Measurements from ENCODE around the gene SULT1C3. TPM values are rescaled to one million over a fixed set of nuclear protein-coding genes. Genes with fewer than 3 reads are reported as not detected.
A peak's percentile ranks its signal among the peaks of the same experiment; 100 is the strongest.

Gene SULT1C3
- polyA plus RNA-seq, 2 of the 4 experiments (the other 2 are of a cell fraction), result not detected

DNA sequence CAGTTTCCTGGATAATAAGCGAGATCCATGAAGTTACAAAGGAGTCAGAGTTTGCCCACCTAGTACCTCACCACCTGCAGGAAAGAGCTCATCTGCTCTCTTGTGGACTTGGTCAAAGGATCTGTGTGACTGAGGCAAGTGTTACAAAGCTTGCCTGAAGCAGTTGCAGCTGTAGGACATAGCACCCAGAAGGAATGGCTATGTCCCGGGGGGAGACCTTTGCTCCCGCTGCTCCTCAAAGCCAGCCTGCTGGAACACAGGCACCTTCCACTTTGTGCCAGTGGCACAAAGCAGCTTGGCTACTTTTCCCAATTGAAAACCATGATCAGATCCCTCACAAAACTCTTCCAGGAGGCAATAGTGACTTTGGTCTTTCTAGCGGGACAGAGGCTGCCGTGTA lies 45.8 kb downstream of the SULT1C3 start:
- DNase-seq (ENCODE audit: low read depth in 1 of 2, low spot score in 1 of 2) (no peak), ATAC-seq (no peak), FAIRE-seq (no peak)
- Histone ChIP-seq H3K4me1 (peaks cover 13% of the 10 kb centered on the region; the same call in 2 of the 3 replicates), H3K4me2 (no peak overlapping the region), H3K27ac (no peak overlapping the region), H3K9me3 (no peaks in the 10 kb centered on the region), H3K4me3 (no peak overlapping the region)
- TF ChIP-seq RCOR1 (IDR thresholded peaks at IDR 0.05; ENCODE audit: low read depth, low read length) (no peak), HOXB13 (CRISPR knock-in tag; IDR thresholded peaks at IDR 0.05; ENCODE audit: low read depth) (no peak), EHF (CRISPR knock-in tag; IDR thresholded peaks at IDR 0.05) (no peak), ZC3H11A (IDR thresholded peaks at IDR 0.05) (no peak)
- TF ChIP-seq, protein P1, sequence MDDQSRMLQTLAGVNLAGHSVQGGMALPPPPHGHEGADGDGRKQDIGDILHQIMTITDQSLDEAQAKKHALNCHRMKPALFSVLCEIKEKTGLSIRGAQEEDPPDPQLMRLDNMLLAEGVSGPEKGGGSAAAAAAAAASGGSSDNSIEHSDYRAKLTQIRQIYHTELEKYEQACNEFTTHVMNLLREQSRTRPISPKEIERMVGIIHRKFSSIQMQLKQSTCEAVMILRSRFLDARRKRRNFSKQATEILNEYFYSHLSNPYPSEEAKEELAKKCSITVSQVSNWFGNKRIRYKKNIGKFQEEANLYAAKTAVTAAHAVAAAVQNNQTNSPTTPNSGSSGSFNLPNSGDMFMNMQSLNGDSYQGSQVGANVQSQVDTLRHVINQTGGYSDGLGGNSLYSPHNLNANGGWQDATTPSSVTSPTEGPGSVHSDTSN (IDR thresholded peaks at IDR 0.05), result no peak
- ChIA-PET POLR2A (no interaction called here), CTCF (interaction anchor here (0.9 kb wide), 1 partner anchor 12 kb away, joined by 3 read pairs; no protein-coding TSS in a partner anchor)
- 98% methylated on average over 5 of the region's 5 CpGs for WGBS (ENCODE audit: missing lambda C conversion rate)

DNA sequence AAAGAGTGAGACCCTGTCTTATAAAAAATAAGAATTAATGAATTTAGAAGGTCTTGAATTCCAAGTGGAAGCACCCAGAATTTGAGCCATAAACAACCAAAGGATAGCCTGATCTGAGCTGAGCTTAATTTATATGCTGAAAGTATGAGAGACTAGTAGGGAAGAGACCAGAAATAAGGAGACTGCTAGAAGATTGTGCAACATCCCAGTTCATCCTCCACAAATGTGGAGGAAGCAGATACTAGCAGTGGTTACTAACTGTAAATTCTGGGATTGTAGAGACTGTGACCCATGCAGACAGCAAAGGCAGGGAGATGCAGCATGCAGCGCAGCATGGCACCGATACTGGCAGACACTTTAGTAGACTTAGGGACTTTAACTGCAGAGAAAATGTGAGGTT lies 47.4 kb downstream of the SULT1C3 start:
- no peak for TF ChIP-seq MAFK (IDR thresholded peaks at IDR 0.05; ENCODE audit: partially characterized antibody)
- TF ChIP-seq, protein P2, sequence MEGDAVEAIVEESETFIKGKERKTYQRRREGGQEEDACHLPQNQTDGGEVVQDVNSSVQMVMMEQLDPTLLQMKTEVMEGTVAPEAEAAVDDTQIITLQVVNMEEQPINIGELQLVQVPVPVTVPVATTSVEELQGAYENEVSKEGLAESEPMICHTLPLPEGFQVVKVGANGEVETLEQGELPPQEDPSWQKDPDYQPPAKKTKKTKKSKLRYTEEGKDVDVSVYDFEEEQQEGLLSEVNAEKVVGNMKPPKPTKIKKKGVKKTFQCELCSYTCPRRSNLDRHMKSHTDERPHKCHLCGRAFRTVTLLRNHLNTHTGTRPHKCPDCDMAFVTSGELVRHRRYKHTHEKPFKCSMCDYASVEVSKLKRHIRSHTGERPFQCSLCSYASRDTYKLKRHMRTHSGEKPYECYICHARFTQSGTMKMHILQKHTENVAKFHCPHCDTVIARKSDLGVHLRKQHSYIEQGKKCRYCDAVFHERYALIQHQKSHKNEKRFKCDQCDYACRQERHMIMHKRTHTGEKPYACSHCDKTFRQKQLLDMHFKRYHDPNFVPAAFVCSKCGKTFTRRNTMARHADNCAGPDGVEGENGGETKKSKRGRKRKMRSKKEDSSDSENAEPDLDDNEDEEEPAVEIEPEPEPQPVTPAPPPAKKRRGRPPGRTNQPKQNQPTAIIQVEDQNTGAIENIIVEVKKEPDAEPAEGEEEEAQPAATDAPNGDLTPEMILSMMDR (IDR thresholded peaks at IDR 0.05), result no peak
- no peak for TF ChIP-seq SREBF2 (IDR thresholded peaks at IDR 0.05)
- no peak for TF ChIP-seq KDM5A (IDR thresholded peaks at IDR 0.05)
- no peak for TF ChIP-seq HOXA7 (CRISPR knock-in tag; IDR thresholded peaks at IDR 0.05)
- no peak for TF ChIP-seq EHF (CRISPR knock-in tag; IDR thresholded peaks at IDR 0.05)
- Histone ChIP-seq H3K9me3 (no peaks in the 10 kb centered on the region), H3K4me3 (no peak overlapping the region), H3K4me1 (peaks cover 8% of the 10 kb centered on the region; the same call in 2 of the 3 replicates), H3K27ac (no peak overlapping the region), H3K4me2 (no peak overlapping the region)
- FAIRE-seq (no peak), ATAC-seq (no peak), DNase-seq (ENCODE audit: low read depth in 1 of 2, low spot score in 1 of 2) (no peak)
- ChIA-PET POLR2A (no interaction called here), CTCF (interaction anchor here (1.3 kb wide), 1 partner anchor 8 kb away, joined by 3 read pairs; no protein-coding TSS in a partner anchor)
- WGBS (ENCODE audit: missing lambda C conversion rate), result 100% methylated on average over 2 of the region's 2 CpGs

DNA sequence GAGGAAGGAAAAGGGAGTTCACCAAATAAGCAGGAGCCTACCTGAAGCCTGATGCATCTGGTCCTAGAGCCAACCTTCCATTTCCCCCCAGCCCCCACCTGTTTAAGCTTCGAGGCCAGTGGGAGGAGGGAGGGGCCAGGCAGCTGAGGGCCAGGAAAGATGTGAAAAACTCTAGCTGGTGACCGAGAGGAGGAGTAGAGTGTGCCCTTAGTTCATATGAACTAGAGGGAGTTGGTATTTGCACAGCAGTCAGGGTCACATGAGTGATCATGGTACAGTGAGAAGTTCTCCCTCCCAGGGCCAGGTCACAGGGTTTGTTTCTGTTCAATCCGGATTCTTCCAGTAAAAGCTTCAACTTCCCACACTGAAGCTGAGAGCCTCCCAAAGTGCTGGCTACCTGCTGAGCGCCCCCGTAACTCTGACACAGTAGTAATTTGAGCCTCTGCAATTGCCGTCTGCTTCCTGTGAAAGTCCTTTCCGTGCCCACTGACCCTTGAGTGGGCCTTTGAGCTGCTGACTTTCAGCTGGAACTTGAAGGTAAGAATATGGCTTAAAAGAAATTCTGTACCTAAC lies 48.9 kb downstream of the SULT1C3 start, which contains the start of gene SULT1C2:
Gene SULT1C2, plus strand, starts transcription at position 362 of the 573 bp plus-strand sequence. CDS start 4,773 bp downstream, outside the sequence.
- Histone ChIP-seq H3K4me2 (peak within 1 kb of the TSS; percentile 31; the same call in 2 of the 3 replicates), H3K4me1 (peaks cover 8% of the 10 kb centered on the region; the same call in 2 of the 3 replicates), H3K9me3 (no peaks in the 10 kb centered on the region), H3K4me3 (no peak within 1 kb of the TSS), H3K27ac (peak within 1 kb of the TSS in 1 of 2 experiments; percentile 50; a peak in 3 of 6 replicates)
- FAIRE-seq, result no peak
- WGBS (ENCODE audit: missing lambda C conversion rate), result 52% methylated on average over 7 of the region's 7 CpGs
- ChIA-PET POLR2A (no interaction called here), CTCF (interaction anchor here (0.6 to 1.2 kb wide), 2 partner anchors 347 to 485 kb away, joined by 3 to 4 read pairs; no protein-coding TSS in a partner anchor)
- DNase-seq (ENCODE audit: low read depth in 1 of 2, low spot score in 1 of 2), result peak in 1 of 2 experiments; percentile 23
- ATAC-seq, result peak; percentile 64 to 71; a peak in 5 of 6 replicates
- TF ChIP-seq TP53 (CRISPR knock-in tag; IDR thresholded peaks at IDR 0.05) (no peak), POLR2A (IDR thresholded peaks at IDR 0.05; ENCODE audit: low read length) (no peak), JUN (IDR thresholded peaks at IDR 0.05) (no peak), HOXB5 (CRISPR knock-in tag; IDR thresholded peaks at IDR 0.05) (no peak), TFCP2L1 (CRISPR knock-in tag; IDR thresholded peaks at IDR 0.05) (no peak), ZNF302 (CRISPR knock-in tag; IDR thresholded peaks at IDR 0.05) (no peak), CHD4 (IDR thresholded peaks at IDR 0.05; ENCODE audit: borderline replicate concordance) (no peak)

DNA sequence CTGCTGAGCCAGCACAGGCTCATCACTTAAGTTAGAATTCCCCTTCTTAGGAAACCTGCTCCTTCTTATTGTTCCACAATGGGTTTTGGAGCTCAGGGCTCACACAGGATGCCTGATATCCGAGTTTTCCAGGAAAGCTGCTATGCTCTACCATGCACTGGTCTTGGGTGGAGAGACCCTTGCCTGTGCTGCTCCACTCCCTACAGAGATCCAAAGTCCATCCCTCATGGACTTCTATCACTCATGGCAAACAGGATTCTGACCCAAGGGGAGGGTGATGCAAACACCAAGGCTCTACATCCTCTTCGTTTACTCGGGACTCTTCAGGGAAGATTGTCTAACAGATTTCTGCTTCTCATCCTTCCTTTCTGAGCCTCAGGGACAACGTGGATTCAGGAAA lies 54.1 kb downstream of the SULT1C3 start:
- WGBS (ENCODE audit: missing lambda C conversion rate), result 54% methylated on average over 4 of the region's 4 CpGs
- TF ChIP-seq, protein P2 (IDR thresholded peaks at IDR 0.05), result no peak
- TF ChIP-seq RCOR1 (IDR thresholded peaks at IDR 0.05; ENCODE audit: low read depth, low read length), result no peak
- no peak for TF ChIP-seq JUNB (IDR thresholded peaks at IDR 0.05)
- TF ChIP-seq, protein P3, sequence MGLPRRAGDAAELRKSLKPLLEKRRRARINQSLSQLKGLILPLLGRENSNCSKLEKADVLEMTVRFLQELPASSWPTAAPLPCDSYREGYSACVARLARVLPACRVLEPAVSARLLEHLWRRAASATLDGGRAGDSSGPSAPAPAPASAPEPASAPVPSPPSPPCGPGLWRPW (IDR thresholded peaks at IDR 0.05), result no peak
- TF ChIP-seq ESRRA (IDR thresholded peaks at IDR 0.05; ENCODE audit: borderline replicate concordance, low read length), result no peak
- TF ChIP-seq MYC (IDR thresholded peaks at IDR 0.05; ENCODE audit: borderline replicate concordance, low read length), result no peak
- TF ChIP-seq, protein P4, sequence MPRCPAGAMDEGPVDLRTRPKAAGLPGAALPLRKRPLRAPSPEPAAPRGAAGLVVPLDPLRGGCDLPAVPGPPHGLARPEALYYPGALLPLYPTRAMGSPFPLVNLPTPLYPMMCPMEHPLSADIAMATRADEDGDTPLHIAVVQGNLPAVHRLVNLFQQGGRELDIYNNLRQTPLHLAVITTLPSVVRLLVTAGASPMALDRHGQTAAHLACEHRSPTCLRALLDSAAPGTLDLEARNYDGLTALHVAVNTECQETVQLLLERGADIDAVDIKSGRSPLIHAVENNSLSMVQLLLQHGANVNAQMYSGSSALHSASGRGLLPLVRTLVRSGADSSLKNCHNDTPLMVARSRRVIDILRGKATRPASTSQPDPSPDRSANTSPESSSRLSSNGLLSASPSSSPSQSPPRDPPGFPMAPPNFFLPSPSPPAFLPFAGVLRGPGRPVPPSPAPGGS (IDR thresholded peaks at IDR 0.05), result no peak
- TF ChIP-seq CEBPB (IDR thresholded peaks at IDR 0.05), result no peak
- no peak for TF ChIP-seq FOSL2 (IDR thresholded peaks at IDR 0.05)
- TF ChIP-seq FOSL2 (CRISPR knock-in tag; IDR thresholded peaks at IDR 0.05), result no peak

More for the DNA sequence above, 54.1 kb downstream of the SULT1C3 start:
- FAIRE-seq (no peak), ATAC-seq (no peak), DNase-seq (ENCODE audit: low read depth in 1 of 2, low spot score in 1 of 2) (no peak)
- POLR2A ChIA-PET, result no interaction called here
- H3K9me3 ChIP-seq, result no peaks in the 10 kb centered on the region
- H3K4me3 ChIP-seq, result no peak overlapping the region
- CTCF ChIA-PET, result no interaction called here
- H3K4me1 ChIP-seq, result peaks cover 9% of the 10 kb centered on the region
- H3K27ac ChIP-seq, result no peak overlapping the region
- no peak overlapping the region for H3K4me2 ChIP-seq

Data from A549 (cell line).